Measurements from ENCODE around the gene POU2F2.
A peak's percentile ranks its signal among the peaks of the same experiment; 100 is the strongest.

Gene POU2F2

GRCh38 chr19:42125536-42125935 is 6.7 kb downstream of the POU2F2 start:
- DNase-seq (ENCODE audit: low read depth in 2 of 2): no peak

- DNase-seq (ENCODE audit: low read depth in 2 of 2): no peak
Measured at GRCh38 chr19:42124386-42124901, 7.8 kb downstream of the POU2F2 start.

- DNase-seq (ENCODE audit: low read depth in 2 of 2): no peak
Measured at GRCh38 chr19:42123765-42124164, 8.5 kb downstream of the POU2F2 start.

GRCh38 chr19:42122691-42123607 is 9.3 kb downstream of the POU2F2 start:
- peak; percentile 48 to 58 for DNase-seq (ENCODE audit: low read depth in 2 of 2)

- peak; percentile 71 to 82 for DNase-seq (ENCODE audit: low read depth in 2 of 2)
Measured at GRCh38 chr19:42121656-42122069, 10.6 kb downstream of the POU2F2 start.

- no peak for DNase-seq (ENCODE audit: low read depth in 2 of 2)
Measured at GRCh38 chr19:42121036-42121621, 11.1 kb downstream of the POU2F2 start.

- no peak for DNase-seq (ENCODE audit: low read depth in 2 of 2)
Measured at GRCh38 chr19:42120276-42120980, 11.8 kb downstream of the POU2F2 start.

GRCh38 chr19:42117076-42117475 is 15.2 kb downstream of the POU2F2 start:
- no peak for DNase-seq (ENCODE audit: low read depth in 2 of 2)

- no peak for DNase-seq (ENCODE audit: low read depth in 2 of 2)
Measured at GRCh38 chr19:42116308-42117075, 15.8 kb downstream of the POU2F2 start.

GRCh38 chr19:42115705-42116104 is 16.5 kb downstream of the POU2F2 start:
- no peak for DNase-seq (ENCODE audit: low read depth in 2 of 2)

- no peak for DNase-seq (ENCODE audit: low read depth in 2 of 2)
Measured at GRCh38 chr19:42115219-42115618, 17.0 kb downstream of the POU2F2 start.

- no peak for DNase-seq (ENCODE audit: low read depth in 2 of 2)
Measured at GRCh38 chr19:42114412-42114811, 17.8 kb downstream of the POU2F2 start.

- DNase-seq (ENCODE audit: low read depth in 2 of 2): no peak
Measured at GRCh38 chr19:42113641-42114348, 18.5 kb downstream of the POU2F2 start.

GRCh38 chr19:42111811-42112210 is 20.4 kb downstream of the POU2F2 start:
- DNase-seq (ENCODE audit: low read depth in 2 of 2): no peak

GRCh38 chr19:42111384-42111783 is 20.9 kb downstream of the POU2F2 start:
- no peak for DNase-seq (ENCODE audit: low read depth in 2 of 2)

- DNase-seq (ENCODE audit: low read depth in 2 of 2): no peak
Measured at GRCh38 chr19:42110658-42111057, 21.6 kb downstream of the POU2F2 start.

GRCh38 chr19:42109896-42110295 is 22.4 kb downstream of the POU2F2 start:
- no peak for DNase-seq (ENCODE audit: low read depth in 2 of 2)

GRCh38 chr19:42108527-42109389 is 23.5 kb downstream of the POU2F2 start:
- peak; percentile 70 to 76 for DNase-seq (ENCODE audit: low read depth in 2 of 2)

GRCh38 chr19:42105368-42105767 is 26.9 kb downstream of the POU2F2 start:
- DNase-seq (ENCODE audit: low read depth in 2 of 2): no peak

GRCh38 chr19:42102877-42103276 is 29.4 kb downstream of the POU2F2 start:
- no peak for DNase-seq (ENCODE audit: low read depth in 2 of 2)
